CD14-positive monocyte (primary cell): ENCODE results near the gene SYTL2. TPM values are rescaled to one million over a fixed set of nuclear protein-coding genes. Genes with fewer than 3 reads are reported as not detected.

ENCODE experiments used
- DNase-seq, 3 donors: peaks; one replicate each; pipeline ENCODE4 v3.0.0-alpha.2; 2011 to 2022
- H2AFZ ChIP-seq: 2 replicates; pipeline ENCODE4 v1.6.0; 2012; ENCODE audit warnings: mild to moderate bottlenecking, low read depth, low read length, inconsistent platforms; ENCODE audit not compliant: insufficient read depth, poor library complexity, severe bottlenecking
- H3K27ac ChIP-seq, 2 donors: 1 replicate in 1 of 2; 2 replicates in 1 of 2; pipeline ENCODE4 v1.5.1; 2012 to 2013; ENCODE audit warnings: low read length in 2 of 2, control low read depth in 1 of 2, inconsistent platforms in 1 of 2, low read depth in 1 of 2, mild to moderate bottlenecking in 1 of 2
- H3K27me3 ChIP-seq, 2 donors: one replicate each; pipeline versions ENCODE4 v1.6.0 to v1.6.1; 2011 to 2013; ENCODE audit warnings: low read length in 2 of 2; ENCODE audit not compliant: control insufficient read depth in 2 of 2, insufficient read depth in 2 of 2
- H3K36me3 ChIP-seq, 2 donors: replicated peaks in 1 of 2; 1 replicate in 1 of 2; 2 replicates in 1 of 2; pipeline versions ENCODE4 v1.5.1 to v1.6.1; 2012 to 2013; ENCODE audit warnings: low read length in 2 of 2, control low read depth in 1 of 2, inconsistent platforms in 1 of 2, mild to moderate bottlenecking in 1 of 2; ENCODE audit not compliant: insufficient read depth in 2 of 2, control insufficient read depth in 1 of 2
- H3K4me1 ChIP-seq, 2 donors: 1 replicate in 1 of 2; 2 replicates in 1 of 2; pipeline versions ENCODE4 v1.5.1 to v1.6.1; 2012 to 2013; ENCODE audit warnings: low read length in 2 of 2, control low read depth in 1 of 2, inconsistent platforms in 1 of 2, mild to moderate bottlenecking in 1 of 2, moderate library complexity in 1 of 2; ENCODE audit not compliant: insufficient read depth in 2 of 2, control insufficient read depth in 1 of 2
- H3K4me2 ChIP-seq: replicated peaks from 2 replicates; pipeline ENCODE3; 2012; ENCODE audit warnings: low read length, moderate library complexity, mild to moderate bottlenecking; ENCODE audit not compliant: poor library complexity, severe bottlenecking; ENCODE audit errors: extremely low read depth
- H3K4me3 ChIP-seq, 3 experiments: fragments of 200-600 bp in 1 of 3; sonication (generic) in 1 of 3; replicated peaks in 1 of 3; 1 replicate in 2 of 3; 2 replicates in 1 of 3; pipeline ENCODE4 v1.5.1; 2011 to 2013; ENCODE audit warnings: low read length in 3 of 3, mild to moderate bottlenecking in 3 of 3, control low read depth in 2 of 3, low read depth in 2 of 3, inconsistent platforms in 1 of 3, moderate library complexity in 1 of 3
- H3K79me2 ChIP-seq: 2 replicates; pipeline ENCODE4 v1.6.0; 2012; ENCODE audit warnings: mild to moderate bottlenecking, control low read depth, inconsistent platforms, low read length, moderate library complexity; ENCODE audit not compliant: insufficient read depth
- H3K9ac ChIP-seq: 2 replicates; pipeline ENCODE4 v1.6.0; 2017; ENCODE audit warnings: low read length, mild to moderate bottlenecking; ENCODE audit not compliant: insufficient read depth, poor library complexity, severe bottlenecking
- H3K9me3 ChIP-seq, 2 donors: replicated peaks in 1 of 2; 1 replicate in 1 of 2; 2 replicates in 1 of 2; pipeline versions ENCODE4 v1.5.1 to v1.6.1; 2012 to 2013; ENCODE audit warnings: low read length in 2 of 2, control low read depth in 1 of 2; ENCODE audit not compliant: control insufficient read depth in 1 of 2, insufficient read depth in 1 of 2
- H4K20me1 ChIP-seq: 2 replicates; pipeline ENCODE4 v1.6.0; 2012; ENCODE audit warnings: mild to moderate bottlenecking, low read length, control low read depth, moderate library complexity; ENCODE audit not compliant: insufficient read depth
- H3K27ac Mint-ChIP-seq, 7 donors: one replicate each; pipeline ENCODE4 v1.8.0; 2020; ENCODE audit warnings: mild to moderate bottlenecking in 7 of 7, mixed read lengths in 7 of 7, moderate library complexity in 6 of 7, inconsistent platforms in 2 of 7
- H3K27me3 Mint-ChIP-seq, 3 donors: one replicate each; pipeline ENCODE4 v1.8.0; 2021 to 2022; ENCODE audit warnings: low read depth in 3 of 3, mild to moderate bottlenecking in 3 of 3, mixed read lengths in 3 of 3, moderate library complexity in 3 of 3, inconsistent platforms in 1 of 3
- H3K36me3 Mint-ChIP-seq, 2 donors: one replicate each; pipeline ENCODE4 v1.8.0; 2020; ENCODE audit warnings: mixed read lengths in 2 of 2, inconsistent platforms in 1 of 2, mild to moderate bottlenecking in 1 of 2
- H3K4me1 Mint-ChIP-seq: one replicate; pipeline ENCODE4 v1.8.0; 2020; ENCODE audit warnings: mild to moderate bottlenecking, mixed read lengths
- H3K4me3 Mint-ChIP-seq, 2 donors: one replicate each; pipeline ENCODE4 v1.8.0; 2020; ENCODE audit warnings: mild to moderate bottlenecking in 2 of 2, mixed read lengths in 2 of 2, moderate library complexity in 1 of 2
- H3K9me3 Mint-ChIP-seq, 7 donors: one replicate each; pipeline ENCODE4 v1.8.0; 2020 to 2022; ENCODE audit warnings: mixed read lengths in 7 of 7, mild to moderate bottlenecking in 6 of 7, moderate library complexity in 6 of 7, inconsistent platforms in 2 of 7
- CTCF ChIP-seq: fragments of 200-600 bp; IDR thresholded peaks from one replicate; pipeline ENCODE4 v1.8.0; 2022; ENCODE audit warnings: antibody characterized with exemption, mild to moderate bottlenecking
- WGBS: methylation state at CpG from one replicate; pipeline ENCODE4 v1.1.5; 2013; ENCODE audit warnings: missing lambda C conversion rate; ENCODE audit not compliant: insufficient coverage; 5-methylcytosine and 5-hydroxymethylcytosine counted together
- intact Hi-C, 2 donors: fragments of 100-400 bp; cut with micrococcal nuclease; formaldehyde crosslinking; loops; one replicate each; pipeline versions ENCODE4 v1.15.0 to v1.15.1; 2023
- polyA plus RNA-seq, 3 donors: library from polyadenylated mRNA; depleted of rRNA in 1 of 3; unstranded in 2 of 3; stranded (reverse) in 1 of 3; fragments of 300-500 nt in 2 of 3; fragments of >200 nt in 1 of 3; fragmentation: Illumina TruSeq in 2 of 3; gene quantifications; 1 replicate in 2 of 3; 2 replicates in 1 of 3; pipeline ENCODE4 v1.2.3, GENCODE V29; 2012 to 2021

SYTL2 gene
- polyA plus RNA-seq, 3 donors = 0.30 to 0.48 (median 0.34) TPM

GRCh38 chr11:85752890-85753581, 57.9 kb downstream of the SYTL2 start:
- TF ChIP-seq CTCF = no peak
- intact Hi-C loops = no loop called here

GRCh38 chr11:85752201-85752889, 58.6 kb downstream of the SYTL2 start:
- Histone ChIP-seq H3K9ac (no peak overlapping the region), H3K4me1 (peaks cover 0 to 4% of the 10 kb centered on the region in 2 donors), H3K9me3 (no peaks in the 10 kb centered on the region), H3K36me3 (no peaks in the 10 kb centered on the region), H2AFZ (no peak overlapping the region), H3K4me2 (no peak overlapping the region), H3K4me3 (no peak overlapping the region), H4K20me1 (no peaks in the 10 kb centered on the region), H3K79me2 (no peaks in the 10 kb centered on the region), H3K27ac (no peak overlapping the region), H3K27me3 (no peaks in the 10 kb centered on the region)
- no peak for DNase-seq
- no peak for TF ChIP-seq CTCF
- no peaks in the 10 kb centered on the region for H3K36me3 Mint-ChIP-seq
- H3K27ac Mint-ChIP-seq = peak overlapping the region in 1 of 7 donors; percentile 43
- no peaks in the 10 kb centered on the region for H3K9me3 Mint-ChIP-seq
- peaks cover 24% of the 10 kb centered on the region for H3K4me1 Mint-ChIP-seq
- no peaks in the 10 kb centered on the region for H3K27me3 Mint-ChIP-seq
- 84% methylated on average over 2 of the region's 4 CpGs for WGBS
- intact Hi-C loops = no loop called here
- H3K4me3 Mint-ChIP-seq = no peak overlapping the region

More at GRCh38 chr11:85752890-85753581, 57.9 kb downstream of the SYTL2 start:
- Mint-ChIP-seq H3K4me3 (no peak overlapping the region), H3K27me3 (no peaks in the 10 kb centered on the region), H3K9me3 (no peaks in the 10 kb centered on the region), H3K4me1 (peaks cover 27% of the 10 kb centered on the region), H3K36me3 (no peaks in the 10 kb centered on the region), H3K27ac (no peak overlapping the region)
- no peaks in the 10 kb centered on the region for H3K9me3 ChIP-seq
- no peak overlapping the region for H3K27ac ChIP-seq
- no peaks in the 10 kb centered on the region for H4K20me1 ChIP-seq
- no peak overlapping the region for H3K4me2 ChIP-seq
- no peak overlapping the region for H3K4me3 ChIP-seq
- H2AFZ ChIP-seq = no peak overlapping the region
- DNase-seq = peak in 1 of 3 donors; percentile 7
- WGBS = 24% methylated on average over 5 of the region's 7 CpGs
- H3K79me2 ChIP-seq = no peaks in the 10 kb centered on the region
- H3K27me3 ChIP-seq = no peaks in the 10 kb centered on the region
- peaks cover 0 to 4% of the 10 kb centered on the region in 2 donors for H3K4me1 ChIP-seq
- H3K36me3 ChIP-seq = no peaks in the 10 kb centered on the region
- no peak overlapping the region for H3K9ac ChIP-seq
